ENCODE measurements around the gene SMIM22. TPM values are rescaled to one million over a fixed set of nuclear protein-coding genes. Genes with fewer than 3 reads are reported as not detected.
A peak's percentile ranks its signal among the peaks of the same experiment; 100 is the strongest.

Gene SMIM22
- polyA plus RNA-seq, 1 experiment: not detected

- ChIA-PET POLR2A (interaction anchor here (0.5 to 1.0 kb wide), 4 partner anchors 10 to 204 kb away, joined by 3 to 5 read pairs (median 3); no protein-coding TSS in a partner anchor), CTCF (interaction anchor here (0.5 to 1.0 kb wide), 4 partner anchors 132 to 154 kb away, joined by 4 to 6 read pairs (median 4); no protein-coding TSS in a partner anchor)
- DNase-seq (ENCODE audit: low read depth, low spot score): peak; percentile 79
- TF ChIP-seq, protein P1, sequence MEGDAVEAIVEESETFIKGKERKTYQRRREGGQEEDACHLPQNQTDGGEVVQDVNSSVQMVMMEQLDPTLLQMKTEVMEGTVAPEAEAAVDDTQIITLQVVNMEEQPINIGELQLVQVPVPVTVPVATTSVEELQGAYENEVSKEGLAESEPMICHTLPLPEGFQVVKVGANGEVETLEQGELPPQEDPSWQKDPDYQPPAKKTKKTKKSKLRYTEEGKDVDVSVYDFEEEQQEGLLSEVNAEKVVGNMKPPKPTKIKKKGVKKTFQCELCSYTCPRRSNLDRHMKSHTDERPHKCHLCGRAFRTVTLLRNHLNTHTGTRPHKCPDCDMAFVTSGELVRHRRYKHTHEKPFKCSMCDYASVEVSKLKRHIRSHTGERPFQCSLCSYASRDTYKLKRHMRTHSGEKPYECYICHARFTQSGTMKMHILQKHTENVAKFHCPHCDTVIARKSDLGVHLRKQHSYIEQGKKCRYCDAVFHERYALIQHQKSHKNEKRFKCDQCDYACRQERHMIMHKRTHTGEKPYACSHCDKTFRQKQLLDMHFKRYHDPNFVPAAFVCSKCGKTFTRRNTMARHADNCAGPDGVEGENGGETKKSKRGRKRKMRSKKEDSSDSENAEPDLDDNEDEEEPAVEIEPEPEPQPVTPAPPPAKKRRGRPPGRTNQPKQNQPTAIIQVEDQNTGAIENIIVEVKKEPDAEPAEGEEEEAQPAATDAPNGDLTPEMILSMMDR (IDR thresholded peaks at IDR 0.05; ENCODE audit: low read depth, low read length): no peak
- H3K27me3 ChIP-seq (ENCODE audit: control insufficient read depth, insufficient read depth, low read length): no peaks in the 10 kb centered on the region
- H3K9me3 ChIP-seq (ENCODE audit: control insufficient read depth, insufficient read depth, low read length): no peaks in the 10 kb centered on the region; the same call in 1 of the 2 replicates
- H3K4me3 ChIP-seq (ENCODE audit: low read depth, low read length): peak overlapping the region; percentile 77
- H3K27ac ChIP-seq (ENCODE audit: low read depth, low read length): no peak overlapping the region
Measured at GRCh38 chr16:4802659-4803287, 7.6 kb downstream of the SMIM22 start.

DNA sequence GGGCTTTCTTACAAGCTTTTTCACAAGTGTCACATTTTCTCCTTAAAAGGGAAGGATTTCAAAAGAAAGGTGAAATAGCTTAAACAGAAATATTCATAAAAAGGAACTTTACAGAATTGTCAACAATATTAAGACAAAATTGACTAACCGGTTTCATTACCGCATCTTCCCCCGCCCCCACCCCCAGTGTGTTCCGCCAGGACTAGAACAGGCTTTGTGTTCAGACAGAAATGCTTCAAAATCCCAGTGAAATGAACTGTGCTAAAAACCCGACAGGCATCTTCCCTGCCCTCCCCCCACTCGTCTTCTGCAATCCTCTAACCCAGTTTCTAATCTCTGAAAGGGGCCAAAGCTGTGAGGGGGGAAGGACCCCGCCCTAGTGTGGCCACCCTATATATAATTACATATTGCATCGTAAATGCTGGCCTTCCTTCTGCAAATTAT, 8.3 kb downstream of the SMIM22 start:
- H3K27me3 ChIP-seq (ENCODE audit: control insufficient read depth, insufficient read depth, low read length): no peaks in the 10 kb centered on the region
- H3K27ac ChIP-seq (ENCODE audit: low read depth, low read length): no peak overlapping the region
- ChIA-PET POLR2A (interaction anchor here (0.5 to 1.0 kb wide), 3 partner anchors 10 to 113 kb away, joined by 3 read pairs; no protein-coding TSS in a partner anchor), CTCF (interaction anchor here (0.5 to 1.0 kb wide), 3 partner anchors 148 to 154 kb away, joined by 4 read pairs; no protein-coding TSS in a partner anchor)
- H3K9me3 ChIP-seq (ENCODE audit: control insufficient read depth, insufficient read depth, low read length): no peaks in the 10 kb centered on the region; the same call in 1 of the 2 replicates
- no peak for DNase-seq (ENCODE audit: low read depth, low spot score)
- TF ChIP-seq, protein P1 (IDR thresholded peaks at IDR 0.05; ENCODE audit: low read depth, low read length): no peak
- no peak overlapping the region for H3K4me3 ChIP-seq (ENCODE audit: low read depth, low read length)

GRCh38 chr16:4803898-4804762, 9.0 kb downstream of the SMIM22 start:
- TF ChIP-seq, protein P1 (IDR thresholded peaks at IDR 0.05; ENCODE audit: low read depth, low read length): no peak
- Histone ChIP-seq H3K27me3 (ENCODE audit: control insufficient read depth, insufficient read depth, low read length) (no peaks in the 10 kb centered on the region), H3K4me3 (ENCODE audit: low read depth, low read length) (no peak overlapping the region), H3K27ac (ENCODE audit: low read depth, low read length) (no peak overlapping the region), H3K9me3 (ENCODE audit: control insufficient read depth, insufficient read depth, low read length) (no peaks in the 10 kb centered on the region; the same call in 1 of the 2 replicates)
- POLR2A ChIA-PET: no interaction called here
- no peak for DNase-seq (ENCODE audit: low read depth, low spot score)
- CTCF ChIA-PET: no interaction called here

- TF ChIP-seq, protein P1 (IDR thresholded peaks at IDR 0.05; ENCODE audit: low read depth, low read length): no peak
- DNase-seq (ENCODE audit: low read depth, low spot score): no peak
- Histone ChIP-seq H3K4me3 (ENCODE audit: low read depth, low read length) (no peak overlapping the region), H3K9me3 (ENCODE audit: control insufficient read depth, insufficient read depth, low read length) (no peaks in the 10 kb centered on the region; the same call in 1 of the 2 replicates), H3K27me3 (ENCODE audit: control insufficient read depth, insufficient read depth, low read length) (no peaks in the 10 kb centered on the region), H3K27ac (ENCODE audit: low read depth, low read length) (no peak overlapping the region)
- ChIA-PET POLR2A (no interaction called here), CTCF (no interaction called here)
Measured at GRCh38 chr16:4805231-4805630, 10.1 kb downstream of the SMIM22 start.
